Thyroid gland (tissue), 4 donors: ENCODE results near the gene SLC6A1. TPM values are rescaled to one million over a fixed set of nuclear protein-coding genes. Genes with fewer than 3 reads are reported as not detected.

ENCODE experiments used
- DNase-seq, 2 donors: peaks; one replicate each; pipeline ENCODE4 v3.0.0-alpha.2; 2019
- H3K27ac ChIP-seq, 3 donors: fragments of 200-600 bp; sonication (generic); 1 replicate in 2 of 3; 2 replicates in 1 of 3; pipeline ENCODE4 v1.5.1; 2016 to 2019; ENCODE audit warnings: mild to moderate bottlenecking in 1 of 3, moderate library complexity in 1 of 3
- H3K27me3 ChIP-seq: fragments of 200-600 bp; sonication (generic); one replicate; pipeline ENCODE4 v1.5.1; 2019
- H3K36me3 ChIP-seq, 2 donors: fragments of 200-600 bp; sonication (generic); one replicate each; pipeline ENCODE4 v1.5.1; 2016 to 2019
- H3K4me1 ChIP-seq, 2 donors: fragments of 200-600 bp; sonication (generic); one replicate each; pipeline ENCODE4 v1.5.1; 2017 to 2019
- H3K4me3 ChIP-seq, 3 donors: fragments of 200-600 bp; sonication (generic); replicated peaks in 1 of 3; 1 replicate in 2 of 3; 2 replicates in 1 of 3; pipeline ENCODE4 v1.5.1; 2016; ENCODE audit warnings: mild to moderate bottlenecking in 1 of 3
- H3K9me3 ChIP-seq: fragments of 200-600 bp; sonication (generic); one replicate; pipeline ENCODE4 v1.5.1; 2017
- POLR2A ChIP-seq, 2 donors: fragments of 450-650 bp; IDR thresholded peaks; one replicate each; pipeline ENCODE4 v1.6.1; 2017; ENCODE audit warnings: antibody characterized with exemption in 2 of 2, mild to moderate bottlenecking in 2 of 2, moderate library complexity in 1 of 2
- WGBS, 2 donors: methylation state at CpG; one replicate each; pipeline ENCODE4 v1.1.5; 2017; 5-methylcytosine and 5-hydroxymethylcytosine counted together
- intact Hi-C: fragments of 100-400 bp; cut with DNase I; formaldehyde crosslinking; loops from one replicate; pipeline ENCODE4 v1.15.1; 2023
- total RNA-seq, 4 donors: library from RNA; depleted of rRNA; stranded (reverse); fragments of >200 nt; gene quantifications; one replicate each; pipeline ENCODE4 v1.2.3, GENCODE V29; 2016
- TF ChIP-seq, protein P1 (sequence below), 6 experiments: fragments of 200-600 bp in 3 of 6; fragments of 450-650 bp in 3 of 6; sonication (generic) in 3 of 6; IDR thresholded peaks; one replicate each; pipeline ENCODE4 v1.5.1; 2016 to 2019; ENCODE audit warnings: antibody characterized with exemption in 6 of 6, mild to moderate bottlenecking in 2 of 6, inconsistent platforms in 1 of 6, moderate library complexity in 1 of 6

The SLC6A1 gene
- total RNA-seq, 4 donors from 2014 or later, result 0.27 to 1.3 TPM; not detected in 2

DNA sequence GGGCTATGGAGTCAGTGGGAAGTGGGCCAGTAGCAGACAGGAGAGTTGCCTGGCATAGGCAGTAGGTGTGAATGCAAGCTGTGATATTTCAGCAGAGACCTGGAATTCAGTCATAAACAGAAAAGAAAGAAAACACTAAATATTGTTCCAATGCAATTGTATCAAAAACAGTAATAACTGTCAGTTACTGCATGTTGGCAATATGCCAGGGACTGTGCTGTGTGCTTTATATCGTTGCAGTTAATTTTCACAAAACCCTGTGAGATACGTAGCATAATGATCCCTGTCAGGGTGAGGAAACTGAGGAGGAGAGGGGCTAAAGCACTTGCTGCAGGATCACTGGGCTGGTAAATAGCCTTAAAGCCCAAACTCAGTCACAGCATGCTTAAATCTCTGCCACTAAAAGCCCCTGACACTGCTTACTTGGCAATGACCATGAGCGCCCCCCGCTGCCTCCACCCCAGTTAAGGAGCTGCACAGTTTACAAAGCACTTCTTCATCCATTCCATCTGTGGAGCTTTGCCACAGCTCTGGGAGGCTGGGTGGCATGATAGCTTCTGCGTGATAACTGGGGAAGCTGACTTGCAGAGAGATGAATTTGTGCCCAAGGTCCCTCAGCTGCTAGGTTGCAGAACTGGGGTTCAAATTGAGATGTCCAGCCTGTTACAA is 3.9 kb downstream of the SLC6A1 start:
- Histone ChIP-seq H3K4me1 (peaks cover 4 to 13% of the 10 kb centered on the region in 2 donors), H3K4me3 (no peak overlapping the region), H3K27me3 (peaks cover 23% of the 10 kb centered on the region), H3K36me3 (no peaks in the 10 kb centered on the region), H3K9me3 (no peaks in the 10 kb centered on the region), H3K27ac (no peak overlapping the region)
- TF ChIP-seq, protein P1, sequence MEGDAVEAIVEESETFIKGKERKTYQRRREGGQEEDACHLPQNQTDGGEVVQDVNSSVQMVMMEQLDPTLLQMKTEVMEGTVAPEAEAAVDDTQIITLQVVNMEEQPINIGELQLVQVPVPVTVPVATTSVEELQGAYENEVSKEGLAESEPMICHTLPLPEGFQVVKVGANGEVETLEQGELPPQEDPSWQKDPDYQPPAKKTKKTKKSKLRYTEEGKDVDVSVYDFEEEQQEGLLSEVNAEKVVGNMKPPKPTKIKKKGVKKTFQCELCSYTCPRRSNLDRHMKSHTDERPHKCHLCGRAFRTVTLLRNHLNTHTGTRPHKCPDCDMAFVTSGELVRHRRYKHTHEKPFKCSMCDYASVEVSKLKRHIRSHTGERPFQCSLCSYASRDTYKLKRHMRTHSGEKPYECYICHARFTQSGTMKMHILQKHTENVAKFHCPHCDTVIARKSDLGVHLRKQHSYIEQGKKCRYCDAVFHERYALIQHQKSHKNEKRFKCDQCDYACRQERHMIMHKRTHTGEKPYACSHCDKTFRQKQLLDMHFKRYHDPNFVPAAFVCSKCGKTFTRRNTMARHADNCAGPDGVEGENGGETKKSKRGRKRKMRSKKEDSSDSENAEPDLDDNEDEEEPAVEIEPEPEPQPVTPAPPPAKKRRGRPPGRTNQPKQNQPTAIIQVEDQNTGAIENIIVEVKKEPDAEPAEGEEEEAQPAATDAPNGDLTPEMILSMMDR (IDR thresholded peaks at IDR 0.05), result no peak
- TF ChIP-seq POLR2A (IDR thresholded peaks at IDR 0.05), result no peak
- intact Hi-C loops, result no loop called here
- WGBS, 2 donors, result 66 to 81% methylated on average over 5 of the region's 5 CpGs
- DNase-seq, result no peak

DNA sequence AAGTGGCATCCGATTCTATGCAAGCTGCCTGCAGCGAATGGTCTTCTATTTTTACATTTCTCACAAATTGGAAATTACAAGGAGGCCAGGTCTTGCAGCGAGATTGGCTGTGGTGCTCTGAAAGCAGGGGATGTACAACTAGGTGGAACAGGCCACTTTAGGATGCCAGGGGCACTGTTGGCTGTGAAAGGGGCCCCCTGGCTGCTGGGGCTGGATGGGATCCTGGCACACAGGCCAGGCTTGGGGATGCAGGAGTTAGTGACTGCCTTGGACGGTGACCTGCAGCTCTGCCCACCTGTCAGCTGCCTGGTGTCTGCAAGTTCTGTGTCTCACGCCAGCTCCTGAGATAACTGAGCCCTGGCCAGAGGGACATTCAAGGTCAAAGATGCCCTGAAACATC is 4.6 kb downstream of the SLC6A1 start:
- peaks cover under 1 to 9% of the 10 kb centered on the region in 2 donors for H3K4me1 ChIP-seq
- H3K36me3 ChIP-seq, result no peaks in the 10 kb centered on the region
- H3K9me3 ChIP-seq, result no peaks in the 10 kb centered on the region
- H3K27ac ChIP-seq, result no peak overlapping the region
- no peak for DNase-seq
- H3K27me3 ChIP-seq, result peaks cover 17% of the 10 kb centered on the region
- intact Hi-C loops, result no loop called here
- 82 to 96% methylated on average over 4 to 5 of the region's 5 CpGs for WGBS, 2 donors
- TF ChIP-seq, protein P1 (IDR thresholded peaks at IDR 0.05), result no peak
- no peak for TF ChIP-seq POLR2A (IDR thresholded peaks at IDR 0.05)
- H3K4me3 ChIP-seq, result no peak overlapping the region

DNA sequence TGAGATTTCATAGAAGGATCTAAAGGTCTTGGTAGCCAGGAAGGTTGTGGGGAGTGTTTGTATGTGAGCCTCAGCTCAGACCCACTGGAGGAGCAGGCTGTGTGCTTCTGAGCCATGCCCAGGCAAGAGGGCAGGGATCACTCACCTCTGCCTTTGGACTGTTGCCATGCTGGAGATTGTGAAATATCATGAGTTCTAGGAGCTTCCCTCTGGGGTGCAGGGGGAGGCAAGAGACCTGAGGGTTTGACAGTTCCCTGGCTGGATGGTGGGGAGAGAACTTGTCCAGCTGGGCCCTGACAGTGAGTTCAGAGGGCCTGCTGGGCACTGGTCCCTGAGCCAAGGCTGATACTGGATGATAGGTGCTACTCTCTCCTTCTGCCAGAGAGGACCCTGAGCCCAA is 6.0 kb downstream of the SLC6A1 start:
- H3K9me3 ChIP-seq, result no peaks in the 10 kb centered on the region
- no peak overlapping the region for H3K4me3 ChIP-seq
- H3K4me1 ChIP-seq, result peaks cover 0 to under 1% of the 10 kb centered on the region in 2 donors
- no peaks in the 10 kb centered on the region for H3K36me3 ChIP-seq
- TF ChIP-seq, protein P1 (IDR thresholded peaks at IDR 0.05), result no peak
- TF ChIP-seq POLR2A (IDR thresholded peaks at IDR 0.05), result no peak
- no peak overlapping the region for H3K27ac ChIP-seq
- peaks cover 9% of the 10 kb centered on the region for H3K27me3 ChIP-seq
- intact Hi-C loops, result no loop called here
- DNase-seq, result no peak

DNA sequence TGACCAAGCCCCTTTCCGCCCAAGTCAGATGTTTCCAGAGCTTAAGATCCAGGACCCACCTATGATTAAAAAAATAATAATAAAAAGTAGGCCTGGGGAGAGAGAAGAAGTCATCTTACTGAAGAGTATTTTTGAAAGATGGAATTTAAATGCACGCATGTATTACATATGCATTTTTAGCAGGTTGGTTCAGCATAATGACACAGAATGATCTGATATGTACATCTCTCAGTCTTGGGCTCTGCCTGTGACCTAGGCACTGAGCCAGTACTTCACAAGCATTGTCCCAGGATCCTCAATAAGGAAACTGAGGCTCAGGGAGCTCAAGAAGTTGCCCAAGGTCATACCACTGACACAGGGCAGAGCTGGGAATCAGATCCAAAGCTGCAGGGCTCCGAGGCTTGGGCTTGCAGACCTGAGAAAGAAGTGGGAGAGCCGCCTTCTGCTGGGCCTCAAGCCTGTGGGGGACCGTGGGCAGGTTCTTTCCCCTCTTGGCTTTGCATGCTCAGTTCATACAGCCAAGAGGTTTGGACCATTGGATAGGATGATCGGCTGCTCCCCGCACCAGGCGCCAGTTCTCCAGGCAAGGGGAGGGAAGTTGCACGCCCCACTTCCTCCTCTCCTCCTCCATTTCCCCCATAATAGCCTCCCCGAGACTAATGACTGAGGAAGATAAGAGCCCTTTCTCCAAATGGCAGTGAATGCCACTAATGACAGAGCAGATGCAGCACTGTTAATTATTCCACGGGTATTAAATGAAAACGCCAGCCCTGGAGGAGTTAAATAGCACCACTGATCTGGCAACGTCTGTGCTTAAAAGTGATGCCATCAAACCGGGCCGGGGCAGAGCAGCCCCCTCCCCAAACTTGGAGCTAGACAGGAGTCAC is 6.9 kb downstream of the SLC6A1 start:
- Histone ChIP-seq H3K36me3 (no peaks in the 10 kb centered on the region), H3K27ac (no peak overlapping the region), H3K4me3 (no peak overlapping the region), H3K27me3 (peaks cover 1% of the 10 kb centered on the region), H3K4me1 (peaks cover 0 to 8% of the 10 kb centered on the region in 2 donors), H3K9me3 (no peaks in the 10 kb centered on the region)
- TF ChIP-seq POLR2A (IDR thresholded peaks at IDR 0.05), result no peak
- TF ChIP-seq, protein P1 (IDR thresholded peaks at IDR 0.05), result no peak
- intact Hi-C loops, result no loop called here
- no peak for DNase-seq
- 64% methylated on average over 15 of the region's 15 CpGs for WGBS, 2 donors

DNA sequence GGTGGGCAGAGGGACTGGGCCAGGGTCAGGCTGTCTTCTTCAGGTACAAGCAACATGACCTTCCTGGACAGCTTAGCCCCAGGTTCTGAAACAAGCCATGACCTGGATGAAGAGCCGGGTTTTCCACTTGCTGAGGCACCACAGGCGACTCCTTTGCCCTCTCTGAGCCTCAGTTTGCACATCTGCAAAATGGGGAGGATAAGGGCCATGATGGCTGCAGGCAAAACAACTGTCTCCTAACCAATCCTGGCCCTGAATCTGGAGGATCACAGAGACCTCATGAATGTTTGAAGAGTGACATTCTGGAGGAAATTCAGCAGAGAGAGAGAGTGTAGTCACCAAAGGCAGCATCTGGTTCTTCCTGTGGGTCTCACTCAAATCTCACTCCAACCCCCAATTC is 8.0 kb downstream of the SLC6A1 start:
- Histone ChIP-seq H3K36me3 (no peaks in the 10 kb centered on the region), H3K27me3 (no peaks in the 10 kb centered on the region), H3K27ac (no peak overlapping the region), H3K4me3 (no peak overlapping the region), H3K4me1 (peaks cover 8 to 17% of the 10 kb centered on the region in 2 donors), H3K9me3 (no peaks in the 10 kb centered on the region)
- DNase-seq, result no peak
- intact Hi-C loops, result no loop called here
- WGBS, 2 donors, result 14 to 38% methylated on average over 2 of the region's 2 CpGs
- no peak for TF ChIP-seq POLR2A (IDR thresholded peaks at IDR 0.05)
- TF ChIP-seq, protein P1 (IDR thresholded peaks at IDR 0.05), result no peak
